Right ventricle myocardium inferior (tissue), 1 donor: ENCODE data around the gene SPTSSB. TPM values are rescaled to one million over a fixed set of nuclear protein-coding genes. Genes with fewer than 3 reads are reported as not detected.

Experiments used
- ATAC-seq: fragments of 200-7000 bp; cut with Tn5 transposase; one replicate; pipeline ENCODE4 v1.9.1; 2020; ENCODE audit warnings: mild to moderate bottlenecking, moderate library complexity
- DNase-seq: peaks from one replicate; pipeline ENCODE4 v3.0.0; 2021; ENCODE audit errors: missing footprints
- intact Hi-C: fragments of 100-400 bp; cut with DNase I; formaldehyde crosslinking; loops from one replicate; pipeline ENCODE4 v1.11.0; 2022
- total RNA-seq: library from RNA; stranded (reverse); fragmentation: NEBNext Ultra II Directional; extraction: Animal tissue kit (Norgen Biotek cat#: 25700); gene quantifications from one replicate; pipeline ENCODE4 v1.2.1, GENCODE V29; 2021
- donor health status: DM: no; HTN: yes; CAD: no; lungs with severe emphysema.

The SPTSSB gene
- total RNA-seq, 1 donor from 2014 or later: 0.57 TPM

DNA sequence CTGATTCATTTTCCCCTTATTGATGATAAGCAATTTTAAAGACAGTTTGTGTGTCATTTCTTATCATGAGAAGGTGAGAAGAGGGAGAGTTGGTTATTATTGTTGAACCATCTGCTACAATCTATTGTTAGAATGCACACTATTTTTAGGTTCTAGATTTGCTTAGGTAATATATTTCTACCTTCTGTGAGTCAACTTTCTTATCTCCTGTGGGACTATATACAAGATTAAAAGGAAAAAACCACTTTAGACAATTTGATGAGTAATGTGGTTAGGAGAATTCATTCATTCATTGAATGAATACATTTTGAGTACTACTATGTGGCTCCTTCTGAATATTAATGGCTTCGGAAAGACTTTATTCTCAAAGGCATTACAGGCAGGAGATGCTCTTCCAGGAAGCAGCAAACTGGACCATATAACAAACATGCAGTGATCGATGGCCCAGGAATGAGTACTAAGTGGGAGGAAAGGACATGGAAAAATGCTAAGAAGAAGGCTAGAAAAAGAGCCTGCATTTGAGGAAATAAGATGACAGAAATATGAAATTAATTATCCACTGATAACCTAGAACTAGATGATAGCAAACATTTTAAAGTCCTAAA lies 22.4 kb downstream of the SPTSSB start:
- DNase-seq (no peak), ATAC-seq (no peak)
- intact Hi-C loops: no loop called here

DNA sequence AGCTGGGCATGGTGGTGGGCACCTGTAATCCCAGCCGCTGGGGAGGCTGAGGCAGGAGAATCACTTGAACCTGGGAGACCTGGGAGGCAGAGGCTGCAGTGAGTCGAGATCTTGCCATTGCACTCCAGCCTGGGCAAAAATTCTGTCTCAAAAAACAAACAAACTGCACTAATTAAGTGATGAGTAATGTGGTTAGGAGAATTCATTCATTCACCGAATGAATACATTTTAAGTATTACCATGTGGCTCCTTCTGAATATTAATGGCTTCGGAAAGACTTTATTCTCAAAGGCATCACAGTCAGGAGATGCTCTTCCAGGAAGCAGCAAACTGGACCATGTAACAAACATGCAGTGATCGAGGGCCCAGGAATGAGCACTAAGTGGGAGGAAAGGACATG lies 23.6 kb downstream of the SPTSSB start:
- ATAC-seq: no peak
- intact Hi-C loops: no loop called here
- no peak for DNase-seq

DNA sequence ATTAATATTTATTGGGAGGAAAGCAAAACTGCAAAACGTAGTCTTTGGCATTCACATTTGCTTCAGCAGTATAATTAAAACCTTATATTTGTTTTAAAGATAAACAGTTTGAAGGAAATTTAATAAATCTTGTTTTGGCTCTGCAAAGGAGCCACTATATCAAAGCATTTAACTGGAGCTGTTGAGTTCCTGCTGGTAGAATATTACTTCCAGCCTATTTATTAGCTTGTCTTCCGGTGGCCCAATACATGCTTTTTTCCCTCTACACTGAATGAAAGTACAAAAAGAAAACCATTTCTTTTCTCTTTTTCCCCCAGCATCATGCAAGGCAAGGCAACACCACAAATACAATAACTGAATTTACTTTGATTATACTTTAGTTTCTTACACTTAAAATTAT lies 26.3 kb downstream of the SPTSSB start:
- no peak for DNase-seq
- no peak for ATAC-seq
- intact Hi-C loops: no loop called here

DNA sequence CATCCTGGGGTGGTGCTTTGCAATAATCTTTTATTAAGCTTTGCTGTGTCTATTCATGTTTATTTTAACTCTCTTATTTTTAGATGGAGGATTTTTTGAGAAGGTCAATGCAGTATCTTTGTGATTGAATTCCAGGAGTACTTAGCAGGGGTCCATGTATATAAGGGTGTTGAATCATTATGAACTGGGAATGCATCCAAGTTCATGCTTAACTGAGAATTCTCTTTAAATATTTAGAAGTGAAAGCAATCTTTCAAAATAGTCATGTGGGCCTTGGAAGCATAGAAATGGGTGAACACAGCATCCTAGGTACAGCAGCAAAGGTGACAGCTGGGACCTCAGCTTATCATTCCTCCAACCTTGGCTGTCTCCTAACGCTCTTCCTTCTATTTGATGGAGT lies 27.3 kb downstream of the SPTSSB start:
- ATAC-seq (no peak), DNase-seq (no peak)
- intact Hi-C loops: no loop called here

DNA sequence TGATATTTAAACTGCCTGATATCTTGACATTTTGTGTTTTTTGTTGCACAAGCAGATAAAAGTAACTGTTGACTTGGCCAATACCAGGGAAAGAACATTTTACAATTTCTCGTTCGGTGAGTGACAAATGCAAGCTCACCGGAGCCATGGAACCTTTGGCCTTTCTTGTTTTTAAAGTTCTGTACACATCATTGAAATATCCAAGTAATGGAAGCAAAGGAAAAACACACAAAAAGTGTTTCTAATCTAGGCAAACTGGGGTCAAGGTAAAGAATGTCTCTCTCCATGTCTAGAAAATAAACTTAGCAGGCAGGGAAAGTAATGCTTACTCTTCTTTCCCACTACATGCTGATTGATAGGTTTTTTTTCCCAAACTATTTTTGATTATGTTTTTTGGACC lies 27.8 kb downstream of the SPTSSB start:
- ATAC-seq: no peak
- intact Hi-C loops: no loop called here
- DNase-seq: no peak

DNA sequence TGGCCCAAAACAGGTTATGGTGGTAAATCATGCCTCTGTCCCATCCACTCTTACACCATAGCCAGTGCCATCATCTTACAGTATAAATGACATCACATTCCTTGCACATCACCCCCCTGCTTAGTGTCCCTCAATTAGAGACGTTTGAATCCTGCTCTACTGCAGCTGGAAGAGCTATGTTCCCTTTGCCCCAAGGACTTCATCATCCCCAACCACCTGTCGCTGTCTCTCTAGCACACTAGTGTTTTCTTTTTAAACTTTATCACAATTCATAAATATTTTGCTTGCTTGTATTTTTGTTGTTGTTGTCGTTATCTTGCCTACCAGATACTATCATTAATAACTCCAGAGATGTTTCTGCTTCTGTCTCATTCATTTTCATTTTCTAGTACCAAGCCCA lies 28.7 kb downstream of the SPTSSB start:
- ATAC-seq: no peak
- DNase-seq: no peak
- intact Hi-C loops: no loop called here

DNA sequence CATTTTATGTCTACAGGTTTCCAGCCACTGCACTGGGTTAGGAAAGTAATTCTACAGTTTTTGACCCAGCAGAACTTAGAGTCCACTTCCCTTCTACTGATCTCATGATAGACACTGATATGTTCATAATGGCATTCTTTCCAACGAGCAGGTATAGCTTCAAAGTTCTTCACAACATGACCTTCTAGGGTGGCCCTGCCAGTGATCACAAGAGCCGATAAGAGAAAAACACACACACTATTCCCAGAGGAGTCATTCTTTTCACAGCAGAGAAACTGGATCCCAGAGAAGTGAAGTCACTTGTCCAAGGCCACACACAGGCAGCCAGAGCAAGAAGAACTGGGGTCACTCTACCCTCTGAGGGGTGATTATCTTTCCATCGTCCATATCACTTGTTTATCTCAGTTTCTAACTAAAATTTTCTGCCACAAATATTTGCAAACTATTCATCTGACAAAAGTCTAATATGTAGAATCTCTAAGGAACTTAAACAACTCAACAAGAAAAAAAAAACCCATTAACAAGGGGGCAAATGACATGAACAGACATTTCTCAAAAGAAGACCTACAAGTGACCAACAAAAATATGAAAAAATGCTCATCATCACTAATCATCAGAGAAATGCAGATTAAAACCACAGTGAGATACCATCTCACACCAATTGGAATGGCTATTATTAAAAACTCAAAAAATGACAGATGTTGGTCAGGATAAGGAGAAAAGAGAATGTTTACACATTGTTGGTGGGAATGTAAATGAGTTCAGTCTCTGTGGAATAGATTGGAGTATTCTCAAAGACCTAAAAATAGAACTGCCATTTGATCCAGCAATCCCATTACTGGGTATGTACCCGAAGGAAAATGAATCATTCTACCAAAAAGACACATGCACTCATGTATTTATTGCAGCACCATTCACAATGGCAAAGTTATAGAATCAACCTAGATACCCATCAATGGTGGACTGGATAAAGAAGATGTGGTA lies 31.5 kb downstream of the SPTSSB start:
- DNase-seq: no peak
- intact Hi-C loops: no loop called here
- no peak for ATAC-seq

DNA sequence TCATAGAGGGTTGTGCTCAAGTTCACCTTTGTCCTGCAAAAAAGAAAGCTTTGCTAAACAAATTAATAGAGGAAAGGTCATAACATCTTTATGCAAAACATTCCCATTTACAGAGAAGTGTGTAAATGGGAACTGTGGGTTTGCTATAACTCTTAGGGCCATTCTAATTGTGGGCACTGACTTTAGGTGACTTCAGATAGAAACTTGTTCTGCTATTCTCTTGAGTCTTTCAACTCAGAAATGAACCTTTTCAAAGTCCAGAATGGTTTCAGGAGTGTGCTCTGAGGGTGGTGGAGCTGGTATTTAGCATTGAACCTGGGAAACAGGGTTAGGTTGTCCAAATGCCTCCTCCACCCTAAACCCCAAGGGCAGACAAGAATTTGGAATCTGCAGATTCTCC lies 34.0 kb downstream of the SPTSSB start:
- ATAC-seq (no peak), DNase-seq (no peak)

DNA sequence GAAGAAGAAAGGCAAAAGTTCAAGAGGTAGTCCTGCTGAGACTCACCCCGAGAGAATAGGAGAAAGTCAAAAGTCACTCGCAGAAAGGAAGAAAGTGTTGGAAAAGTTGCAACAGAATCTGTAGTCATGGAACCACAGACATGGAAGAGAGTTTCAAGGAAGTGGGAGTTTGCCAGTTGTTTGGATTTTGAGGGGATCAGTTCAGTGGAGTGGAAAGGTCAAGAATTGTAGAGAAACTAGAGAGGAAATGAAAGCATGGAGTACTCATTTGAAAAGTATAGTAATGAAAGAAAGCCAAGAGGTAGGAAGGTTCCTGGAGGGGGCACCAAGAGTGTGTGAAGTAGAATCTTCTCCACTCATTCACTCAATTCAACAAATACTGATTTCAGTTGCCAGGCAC lies 34.7 kb downstream of the SPTSSB start:
- intact Hi-C loops: no loop called here
- DNase-seq (no peak), ATAC-seq (no peak)

More for the DNA sequence above, 34.0 kb downstream of the SPTSSB start:
- intact Hi-C loops: no loop called here

DNA sequence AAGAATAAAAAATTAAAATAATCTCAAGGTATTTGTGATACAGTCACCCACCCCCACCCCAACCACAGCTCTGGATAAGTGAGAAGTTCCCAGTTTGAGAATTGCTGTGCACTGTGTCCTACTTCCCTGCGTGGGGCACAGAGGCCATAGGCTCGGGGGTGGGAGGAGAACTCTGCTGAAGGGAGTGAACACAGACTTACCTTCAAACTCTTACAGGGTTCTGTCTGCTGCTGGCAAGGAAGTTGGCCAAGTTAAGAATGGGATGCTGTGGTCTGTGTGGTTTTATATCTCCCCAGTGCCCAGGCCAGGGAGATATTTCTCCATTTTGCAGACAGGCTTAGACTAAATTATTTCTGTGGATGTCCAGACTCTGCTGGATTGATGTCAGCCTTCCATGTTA lies 37.6 kb downstream of the SPTSSB start:
- intact Hi-C loops: no loop called here
- ATAC-seq: no peak
- no peak for DNase-seq

DNA sequence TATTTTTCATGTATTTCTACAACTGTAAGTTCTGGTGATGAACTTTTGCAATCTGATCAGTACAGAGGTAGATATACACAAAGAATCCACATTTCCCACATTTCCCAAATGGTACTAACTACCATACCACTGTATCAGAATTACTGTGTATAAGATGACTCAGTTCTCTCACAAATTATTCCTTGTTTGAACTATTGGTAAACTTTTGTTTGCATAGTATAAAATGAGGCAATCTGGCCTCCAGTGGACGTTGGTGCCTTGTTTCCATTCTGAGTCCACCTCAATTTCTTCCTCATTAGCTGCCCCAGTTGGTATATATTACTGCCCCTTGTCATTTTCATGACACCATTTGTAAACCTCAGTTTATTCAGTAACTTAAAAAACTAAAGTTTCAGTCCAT lies 38.5 kb downstream of the SPTSSB start:
- DNase-seq (no peak), ATAC-seq (no peak)
- intact Hi-C loops: no loop called here

DNA sequence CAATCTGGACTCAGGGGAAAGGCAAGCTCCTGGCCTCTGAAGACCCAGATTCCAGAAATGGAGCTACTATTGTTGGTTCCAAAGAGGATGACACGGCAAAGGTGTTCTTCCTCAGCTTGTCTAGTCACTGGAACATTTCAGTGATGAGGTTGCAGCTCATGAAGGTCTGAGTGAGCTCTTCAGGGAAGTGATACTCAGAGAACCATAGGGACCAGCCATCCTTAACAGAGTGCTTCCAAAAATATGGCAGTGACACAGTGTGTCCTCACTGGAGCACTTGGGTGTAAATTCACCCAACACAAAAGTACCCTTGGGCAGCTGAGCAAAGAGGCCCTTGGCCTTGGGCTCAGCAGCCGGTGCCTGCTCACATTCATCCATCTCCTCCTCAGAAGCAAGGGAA lies 46.3 kb downstream of the SPTSSB start:
- intact Hi-C loops: no loop called here

DNA sequence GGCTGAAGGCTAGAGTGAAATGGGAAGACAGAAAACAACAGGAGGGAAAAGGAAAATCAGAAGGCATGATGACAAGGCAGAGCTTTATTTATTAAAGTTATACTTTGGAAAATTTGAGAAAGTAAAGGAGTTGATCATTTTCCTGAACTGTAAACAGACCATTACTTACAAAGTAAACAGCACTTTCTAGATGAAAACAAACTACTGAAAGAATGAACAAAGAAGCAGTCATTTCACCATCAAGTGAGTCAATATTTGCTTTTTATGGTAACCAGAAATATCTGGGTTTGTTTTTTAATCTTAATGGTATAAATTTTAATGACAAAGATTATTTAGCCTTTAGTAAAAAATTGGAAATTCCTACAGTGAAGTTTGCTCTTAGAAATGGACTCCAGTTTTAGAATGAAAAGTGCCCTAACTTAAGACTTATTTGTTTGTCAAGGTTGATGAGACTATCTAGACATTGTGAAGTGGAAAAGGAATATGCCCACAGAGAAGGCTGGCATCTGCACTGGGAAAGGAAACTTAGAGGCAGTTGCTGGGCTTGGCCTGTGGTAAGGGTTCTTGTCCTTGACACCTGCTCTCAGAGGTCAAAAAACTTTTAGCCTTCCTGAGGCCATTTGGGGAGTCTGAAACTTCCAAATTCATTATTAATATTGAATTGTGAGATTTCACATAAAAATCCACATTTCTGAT lies 47.2 kb downstream of the SPTSSB start:
- ATAC-seq (no peak), DNase-seq (no peak)
- intact Hi-C loops: no loop called here

More for the DNA sequence above, 46.3 kb downstream of the SPTSSB start:
- ATAC-seq (no peak), DNase-seq (no peak)

DNA sequence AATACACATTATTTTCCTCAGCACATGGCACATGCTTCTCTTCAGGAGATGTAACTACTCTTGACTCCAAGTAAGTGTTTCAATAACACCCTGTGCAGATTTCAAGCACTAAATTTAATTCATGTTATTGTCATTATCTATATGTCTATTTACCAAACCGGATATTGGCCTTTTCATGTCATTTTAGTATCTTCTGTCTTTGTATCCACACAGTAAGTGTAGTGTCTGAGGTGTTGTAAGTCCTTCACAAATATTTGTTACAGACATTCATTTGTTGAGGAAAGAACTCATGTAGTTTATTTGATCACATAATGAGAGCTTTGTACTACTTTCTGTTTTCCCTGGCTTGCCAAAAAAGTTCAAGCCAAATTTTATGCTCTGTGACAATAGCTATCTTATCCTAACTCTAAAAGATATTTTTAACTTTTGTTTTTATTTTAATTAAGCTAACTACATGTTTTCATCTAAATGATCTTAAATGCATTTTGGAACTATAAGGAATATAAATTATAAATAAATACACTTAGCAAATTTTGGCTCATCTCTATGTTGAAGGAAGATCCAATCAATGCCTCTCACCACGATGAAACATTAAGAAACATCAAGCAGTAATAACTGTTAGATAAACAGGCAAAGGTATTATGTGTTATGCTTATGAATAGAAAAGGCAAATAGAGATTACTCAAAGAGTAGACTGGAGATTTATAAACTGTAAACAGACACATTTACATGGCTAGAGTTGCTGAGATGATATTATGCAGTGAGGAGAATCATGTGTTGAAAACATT lies 48.3 kb downstream of the SPTSSB start:
- DNase-seq: no peak
- ATAC-seq: no peak
- intact Hi-C loops: no loop called here

DNA sequence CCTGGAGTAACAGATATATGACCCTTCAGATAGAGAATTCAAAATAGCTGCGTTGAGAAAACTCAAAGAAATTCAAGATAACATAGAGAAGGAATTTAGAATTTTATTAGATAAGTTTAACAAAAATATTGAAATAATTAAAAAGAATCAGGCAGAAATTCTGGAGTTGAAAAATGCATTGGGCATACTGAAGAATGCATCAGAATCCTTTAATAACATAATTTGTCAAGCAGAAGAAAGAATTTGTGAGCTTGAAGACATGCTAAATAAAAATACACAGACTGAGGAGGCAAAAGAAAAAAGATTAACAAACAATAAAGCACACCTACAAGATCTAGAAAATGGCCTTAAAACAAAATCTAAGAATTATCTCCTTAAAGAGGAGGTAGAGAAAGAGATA lies 50.5 kb downstream of the SPTSSB start:
- intact Hi-C loops: no loop called here
- ATAC-seq: no peak
- DNase-seq: no peak

DNA sequence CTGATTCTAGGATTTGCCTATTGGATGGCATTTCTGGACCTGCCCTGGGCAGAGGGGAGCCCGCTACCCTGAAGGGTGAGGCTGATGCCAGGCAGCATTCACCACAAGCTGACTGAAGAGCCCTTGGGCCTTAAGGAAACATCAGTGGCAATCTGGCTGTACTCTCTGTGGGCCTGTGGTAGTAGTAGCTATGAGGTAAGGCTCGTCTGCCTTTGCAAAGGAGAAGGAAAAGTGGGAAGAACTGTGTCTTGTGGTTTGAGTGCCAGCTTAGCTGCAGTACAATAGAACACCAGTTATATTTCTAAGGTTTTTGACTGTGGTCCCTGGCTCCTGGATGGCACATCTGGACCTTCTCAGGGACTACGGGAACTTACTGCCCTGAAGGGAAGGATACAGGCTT lies 51.5 kb downstream of the SPTSSB start:
- ATAC-seq (no peak), DNase-seq (no peak)
- intact Hi-C loops: no loop called here

DNA sequence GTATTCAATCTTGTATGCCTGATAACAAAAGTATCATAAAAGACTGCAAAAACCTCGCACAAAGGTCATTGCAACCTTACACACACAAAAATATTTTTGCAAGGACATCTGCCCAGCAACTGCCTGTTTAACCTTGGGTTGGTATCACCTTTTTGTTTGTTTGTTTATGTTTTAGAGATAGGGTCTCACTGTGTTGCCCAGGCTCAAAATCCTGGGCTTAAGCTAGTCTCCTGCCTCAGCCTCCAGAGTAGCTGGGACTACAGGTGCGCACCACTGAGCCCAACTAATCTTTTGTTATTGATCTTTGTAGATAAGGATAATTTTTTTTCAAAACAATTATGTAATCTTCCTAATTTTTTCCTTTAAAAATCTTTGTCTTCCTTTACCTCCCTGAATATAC lies 54.2 kb downstream of the SPTSSB start:
- ATAC-seq: no peak

DNA sequence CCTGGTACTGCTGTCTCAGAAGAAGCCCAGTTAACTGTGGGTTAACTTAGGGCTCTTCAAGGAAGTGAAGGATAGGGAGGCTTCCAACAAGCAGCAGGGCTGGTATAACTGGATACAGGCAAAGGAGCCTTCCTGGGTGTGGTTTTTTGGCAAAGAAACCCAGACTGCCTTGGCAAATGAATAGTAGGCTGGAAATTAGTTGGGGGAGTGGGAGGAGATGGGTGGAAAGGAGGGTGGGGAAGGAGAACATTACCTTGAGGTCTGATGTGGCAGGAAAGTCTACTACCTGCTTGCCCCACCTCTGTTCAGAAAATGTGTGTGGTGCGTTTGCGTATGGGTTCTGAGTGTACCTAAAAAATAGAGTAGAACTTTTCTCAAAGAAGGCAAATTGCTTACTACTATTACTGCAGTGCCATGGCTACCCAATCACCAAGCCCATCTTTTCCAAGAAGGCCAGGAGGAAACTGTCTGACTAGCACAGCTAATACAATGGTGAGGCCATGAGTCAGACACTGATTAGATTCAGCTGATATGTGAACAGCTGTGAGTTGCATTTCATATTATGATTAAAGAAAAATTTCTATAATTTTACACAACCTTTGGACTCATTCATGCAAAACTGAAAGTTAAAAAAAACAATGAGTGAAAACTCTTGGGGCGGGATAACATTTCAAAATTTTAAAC lies 55.2 kb downstream of the SPTSSB start:
- DNase-seq (no peak), ATAC-seq (no peak)
- intact Hi-C loops: no loop called here

More for the DNA sequence above, 54.2 kb downstream of the SPTSSB start:
- intact Hi-C loops: no loop called here
- no peak for DNase-seq
